DND-41 (cell line): ENCODE data around the gene ZNF740.

Experiments
- CTCF ChIP-seq: IDR thresholded peaks from 2 replicates; pipeline ENCODE4 v1.5.1; 2012; ENCODE audit warnings: borderline replicate concordance, low read length, moderate library complexity, mild to moderate bottlenecking; ENCODE audit not compliant: poor library complexity, severe bottlenecking; ENCODE audit errors: extremely low read depth
- EZH2 ChIP-seq: IDR thresholded peaks from 3 replicates; pipeline ENCODE4 v1.6.1; 2012; ENCODE audit warnings: borderline replicate concordance, low read depth, mild to moderate bottlenecking, moderate library complexity, low read length, inconsistent platforms; ENCODE audit not compliant: severe bottlenecking

- no peak for TF ChIP-seq CTCF
- no peak for TF ChIP-seq EZH2
These were observed 33.3 kb upstream of the ZNF740 start for GRCh38 chr12:53147181-53147580.
